ENCODE results near the gene FAM3A. TPM values are rescaled to one million over a fixed set of nuclear protein-coding genes. Genes with fewer than 3 reads are reported as not detected.

Gene FAM3A
- total and polyA plus RNA-seq, 2 experiments from 2014 or later, result 41.1 to 68.0 TPM

GRCh38 chrX:154486396-154487207, 29.4 kb downstream of the FAM3A start, which contains the start of gene UBL4A:
UBL4A (minus strand) TSS chrX:154486615; CDS start chrX:154486584, 31 bp downstream.
- no peaks in the 10 kb centered on the region for H4K20me1 ChIP-seq (ENCODE audit: insufficient read depth, poor library complexity, severe bottlenecking)
- H3K4me1 ChIP-seq (ENCODE audit: insufficient read depth), result peaks cover 2% of the 10 kb centered on the region
- H3K79me2 ChIP-seq, result peaks cover 5% of the 10 kb centered on the region
- no peak within 1 kb of the TSS for H2AFZ ChIP-seq
- peak; percentile 83 for DNase-seq (ENCODE audit: low spot score)
- H3K9me2 ChIP-seq (replicated peaks; ENCODE audit: insufficient read depth), result no peaks in the 10 kb centered on the region
- H3K4me2 ChIP-seq, result peak within 1 kb of the TSS; percentile 80
- no peaks in the 10 kb centered on the region for H3K36me3 ChIP-seq (replicated peaks; ENCODE audit: insufficient read depth, low read depth)
- no peaks in the 10 kb centered on the region for H3K27me3 ChIP-seq
- TF ChIP-seq EZH2phosphoT487 (IDR thresholded peaks at IDR 0.05; ENCODE audit: low read depth, severe bottlenecking, unreplicated experiment) (no peak), EZH2 (IDR thresholded peaks at IDR 0.05; ENCODE audit: borderline replicate concordance) (no peak), CTCF (IDR thresholded peaks at IDR 0.05; ENCODE audit: poor library complexity) (no peak)
- no peaks in the 10 kb centered on the region for H3K9me3 ChIP-seq (ENCODE audit: low read depth)
- 32% methylated on average over 16 of the region's 95 CpGs for WGBS (ENCODE audit: low lambda C conversion rate, missing lambda C conversion rate)
- peak within 1 kb of the TSS; percentile 86 for H3K27ac ChIP-seq
- peak within 1 kb of the TSS; percentile 42 for H3K4me3 ChIP-seq

- H3K36me3 ChIP-seq (replicated peaks; ENCODE audit: insufficient read depth, low read depth), result no peaks in the 10 kb centered on the region
- H4K20me1 ChIP-seq (ENCODE audit: insufficient read depth, poor library complexity, severe bottlenecking), result no peaks in the 10 kb centered on the region
- H3K9me2 ChIP-seq (replicated peaks; ENCODE audit: insufficient read depth), result no peaks in the 10 kb centered on the region
- no peaks in the 10 kb centered on the region for H3K27me3 ChIP-seq
- peak; percentile 33 for DNase-seq (ENCODE audit: low spot score)
- no peak for TF ChIP-seq EZH2 (IDR thresholded peaks at IDR 0.05; ENCODE audit: borderline replicate concordance)
- TF ChIP-seq EZH2phosphoT487 (IDR thresholded peaks at IDR 0.05; ENCODE audit: low read depth, severe bottlenecking, unreplicated experiment), result no peak
- TF ChIP-seq CTCF (IDR thresholded peaks at IDR 0.05; ENCODE audit: poor library complexity), result no peak
- H3K79me2 ChIP-seq, result peaks cover 5% of the 10 kb centered on the region
- peak overlapping the region; percentile 80 for H3K4me2 ChIP-seq
- H3K4me3 ChIP-seq, result peak overlapping the region; percentile 42
- H3K9me3 ChIP-seq (ENCODE audit: low read depth), result no peaks in the 10 kb centered on the region
- H2AFZ ChIP-seq, result no peak overlapping the region
- H3K27ac ChIP-seq, result peak overlapping the region; percentile 81
- peaks cover 2% of the 10 kb centered on the region for H3K4me1 ChIP-seq (ENCODE audit: insufficient read depth)
- WGBS (ENCODE audit: low lambda C conversion rate, missing lambda C conversion rate), result 53% methylated on average over 12 of the region's 35 CpGs
Observed at GRCh38 chrX:154486052-154486395, 30.0 kb downstream of the FAM3A start.

- TF ChIP-seq EZH2 (IDR thresholded peaks at IDR 0.05; ENCODE audit: borderline replicate concordance) (no peak), EZH2phosphoT487 (IDR thresholded peaks at IDR 0.05; ENCODE audit: low read depth, severe bottlenecking, unreplicated experiment) (no peak), CTCF (IDR thresholded peaks at IDR 0.05; ENCODE audit: poor library complexity) (no peak)
- H3K9me2 ChIP-seq (replicated peaks; ENCODE audit: insufficient read depth), result no peaks in the 10 kb centered on the region
- no peaks in the 10 kb centered on the region for H3K36me3 ChIP-seq (replicated peaks; ENCODE audit: insufficient read depth, low read depth)
- no peaks in the 10 kb centered on the region for H4K20me1 ChIP-seq (ENCODE audit: insufficient read depth, poor library complexity, severe bottlenecking)
- no peaks in the 10 kb centered on the region for H3K9me3 ChIP-seq (ENCODE audit: low read depth)
- no peak overlapping the region for H2AFZ ChIP-seq
- peak overlapping the region; percentile 80 for H3K4me2 ChIP-seq
- H3K27ac ChIP-seq, result peak overlapping the region; percentile 81
- H3K79me2 ChIP-seq, result peaks cover 5% of the 10 kb centered on the region
- 84% methylated on average over 34 of the region's 35 CpGs for WGBS (ENCODE audit: low lambda C conversion rate, missing lambda C conversion rate)
- H3K27me3 ChIP-seq, result no peaks in the 10 kb centered on the region
- DNase-seq (ENCODE audit: low spot score), result no peak
- H3K4me3 ChIP-seq, result no peak overlapping the region
- peaks cover 2% of the 10 kb centered on the region for H3K4me1 ChIP-seq (ENCODE audit: insufficient read depth)
Observed at GRCh38 chrX:154485150-154486051, 30.6 kb downstream of the FAM3A start.
